T-helper 1 cell treated with Interleukin-12 subunit alpha and Interleukin-12 subunit beta and Interleukin-4 antibody, amounts not matched to agents 30 μg/mL and 1 μg/mL, for 36 hours (primary cell): ENCODE data around the gene MAGI2.

Experiments used
- H3K27ac Mint-ChIP-seq: one replicate; pipeline ENCODE4 v1.8.0; 2021; ENCODE audit warnings: mild to moderate bottlenecking, mixed read lengths
- H3K27me3 Mint-ChIP-seq: one replicate; pipeline ENCODE4 v1.8.0; 2021; ENCODE audit warnings: low read depth, mixed read lengths
- H3K36me3 Mint-ChIP-seq: one replicate; pipeline ENCODE4 v1.8.0; 2021; ENCODE audit warnings: low read depth, mixed read lengths
- H3K4me1 Mint-ChIP-seq: one replicate; pipeline ENCODE4 v1.8.0; 2021; ENCODE audit warnings: low read depth, mixed read lengths
- H3K4me3 Mint-ChIP-seq: one replicate; pipeline ENCODE4 v1.8.0; 2021; ENCODE audit warnings: mild to moderate bottlenecking, moderate library complexity, mixed read lengths
- H3K9me3 Mint-ChIP-seq: one replicate; pipeline ENCODE4 v1.8.0; 2021; ENCODE audit warnings: mixed read lengths

MAGI2 gene

DNA sequence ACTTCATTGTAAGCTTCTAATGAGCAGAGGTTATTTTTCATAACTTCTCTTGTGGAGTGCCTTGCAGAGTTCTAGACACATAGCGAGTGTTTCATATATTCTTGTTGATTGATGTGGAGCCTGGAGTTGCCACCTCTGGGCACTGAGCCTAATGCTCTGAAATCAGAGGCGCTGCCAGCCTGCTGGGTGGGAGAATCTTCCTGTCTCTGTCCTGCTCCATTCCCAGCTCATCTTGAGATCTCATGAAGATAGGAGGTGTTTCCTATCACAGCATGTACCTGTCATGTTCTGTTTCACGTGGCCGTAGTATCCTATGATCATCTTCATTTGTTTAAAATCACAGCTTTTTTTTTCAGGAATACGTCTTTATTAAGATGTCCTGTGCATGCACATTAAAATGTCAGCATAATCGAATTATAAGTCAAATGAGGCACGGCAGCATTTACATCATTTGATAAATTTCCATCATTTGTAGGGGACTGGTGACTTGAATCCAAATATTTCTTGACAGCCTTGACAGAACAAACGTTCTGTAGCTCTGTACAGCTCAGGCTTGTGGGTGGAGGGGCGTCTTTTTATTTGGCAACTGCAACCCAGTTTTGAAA, 1261.9 kb downstream of the MAGI2 start:
- H3K4me1 Mint-ChIP-seq, result no peaks in the 10 kb centered on the region

DNA sequence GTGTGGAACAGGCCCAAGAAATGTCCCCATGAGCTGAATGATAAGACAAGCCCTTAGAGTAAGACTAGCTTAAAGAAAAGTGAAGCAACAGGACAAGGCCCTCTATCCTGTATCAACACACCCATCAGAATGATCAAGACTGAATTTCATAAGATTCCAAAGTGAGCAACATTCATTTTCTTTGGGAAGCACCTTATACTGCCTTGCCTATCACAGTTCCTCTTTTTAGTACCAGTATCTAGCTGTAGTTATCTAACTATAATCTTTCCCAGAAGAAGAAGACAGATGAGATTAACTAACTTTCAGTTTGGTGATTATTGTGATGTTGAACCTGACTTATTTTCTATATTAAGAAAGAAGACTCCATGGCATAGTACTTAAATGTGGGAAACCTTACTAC, 1263.7 kb downstream of the MAGI2 start:
- Mint-ChIP-seq H3K36me3 (no peaks in the 10 kb centered on the region), H3K4me3 (no peak overlapping the region), H3K27me3 (no peaks in the 10 kb centered on the region), H3K4me1 (no peaks in the 10 kb centered on the region), H3K27ac (no peak overlapping the region), H3K9me3 (no peaks in the 10 kb centered on the region)

More for the DNA sequence above, 1261.9 kb downstream of the MAGI2 start:
- Mint-ChIP-seq H3K27me3 (no peaks in the 10 kb centered on the region), H3K36me3 (no peaks in the 10 kb centered on the region), H3K27ac (no peak overlapping the region), H3K9me3 (no peaks in the 10 kb centered on the region), H3K4me3 (no peak overlapping the region)

DNA sequence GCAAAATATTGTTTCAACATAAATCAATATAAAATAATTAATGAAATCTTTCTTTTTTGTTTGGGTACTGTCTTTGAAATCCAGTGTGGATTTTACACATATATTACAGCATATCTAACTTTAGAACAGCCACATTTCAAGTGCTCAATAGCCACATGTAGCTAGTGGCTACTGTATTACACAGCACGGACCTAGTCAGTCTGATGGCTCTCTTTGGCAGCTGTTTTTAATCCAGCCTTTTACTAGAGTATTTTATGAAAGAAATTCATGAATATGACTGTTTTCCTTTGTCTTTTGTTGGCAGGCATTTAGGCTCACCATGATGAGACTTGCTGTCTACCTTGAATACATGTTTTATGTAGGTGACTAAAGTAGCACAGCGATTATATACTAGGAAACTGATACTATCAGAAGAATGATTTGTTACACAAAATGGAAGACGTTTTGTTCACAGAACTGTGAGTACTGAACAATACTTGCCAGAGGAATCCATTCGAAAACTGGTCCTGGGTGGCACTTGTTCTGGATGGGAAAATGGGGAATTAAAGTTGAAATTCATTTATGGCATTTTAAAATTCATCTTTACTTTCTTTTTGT, 1268.2 kb downstream of the MAGI2 start:
- H3K36me3 Mint-ChIP-seq, result no peaks in the 10 kb centered on the region
- H3K4me3 Mint-ChIP-seq, result no peak overlapping the region
- no peak overlapping the region for H3K27ac Mint-ChIP-seq
- H3K9me3 Mint-ChIP-seq, result no peaks in the 10 kb centered on the region
- no peaks in the 10 kb centered on the region for H3K4me1 Mint-ChIP-seq
- no peaks in the 10 kb centered on the region for H3K27me3 Mint-ChIP-seq

DNA sequence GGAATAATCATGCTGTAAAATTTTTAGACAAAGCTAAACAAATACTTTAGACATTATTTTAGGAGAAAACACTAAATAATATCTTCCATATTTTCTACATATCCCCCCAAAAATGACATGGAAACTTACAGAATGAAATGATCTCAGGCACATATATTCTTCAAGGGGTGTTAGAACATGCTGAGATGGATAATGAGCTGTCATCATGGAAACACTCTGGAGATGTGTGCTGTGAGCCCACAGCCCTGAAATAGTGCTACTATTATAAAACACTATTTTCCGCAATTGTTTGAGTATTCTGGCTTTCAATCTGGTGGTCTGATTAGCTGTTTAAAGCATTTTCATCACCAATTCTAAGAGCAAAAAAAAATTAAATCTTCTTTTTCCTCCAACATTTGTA, 1269.2 kb downstream of the MAGI2 start:
- no peaks in the 10 kb centered on the region for H3K4me1 Mint-ChIP-seq
- H3K27me3 Mint-ChIP-seq, result no peaks in the 10 kb centered on the region
- H3K36me3 Mint-ChIP-seq, result no peaks in the 10 kb centered on the region
- H3K27ac Mint-ChIP-seq, result no peak overlapping the region
- no peaks in the 10 kb centered on the region for H3K9me3 Mint-ChIP-seq
- no peak overlapping the region for H3K4me3 Mint-ChIP-seq

GRCh38 chr7:78179827-78180477, 1273.5 kb downstream of the MAGI2 start:
- no peaks in the 10 kb centered on the region for H3K4me1 Mint-ChIP-seq
- H3K4me3 Mint-ChIP-seq, result no peak overlapping the region
- no peaks in the 10 kb centered on the region for H3K27me3 Mint-ChIP-seq
- H3K9me3 Mint-ChIP-seq, result no peaks in the 10 kb centered on the region
- H3K36me3 Mint-ChIP-seq, result no peaks in the 10 kb centered on the region
- H3K27ac Mint-ChIP-seq, result no peak overlapping the region

- Mint-ChIP-seq H3K9me3 (no peaks in the 10 kb centered on the region), H3K27ac (no peak overlapping the region), H3K4me1 (no peaks in the 10 kb centered on the region), H3K27me3 (no peaks in the 10 kb centered on the region), H3K36me3 (no peaks in the 10 kb centered on the region), H3K4me3 (no peak overlapping the region)
Measured at GRCh38 chr7:78179211-78179610, 1274.3 kb downstream of the MAGI2 start.

GRCh38 chr7:78178319-78178718, 1275.1 kb downstream of the MAGI2 start:
- no peak overlapping the region for H3K27ac Mint-ChIP-seq
- H3K9me3 Mint-ChIP-seq, result no peaks in the 10 kb centered on the region
- no peaks in the 10 kb centered on the region for H3K27me3 Mint-ChIP-seq
- no peaks in the 10 kb centered on the region for H3K4me1 Mint-ChIP-seq
- H3K36me3 Mint-ChIP-seq, result no peaks in the 10 kb centered on the region
- H3K4me3 Mint-ChIP-seq, result no peak overlapping the region

DNA sequence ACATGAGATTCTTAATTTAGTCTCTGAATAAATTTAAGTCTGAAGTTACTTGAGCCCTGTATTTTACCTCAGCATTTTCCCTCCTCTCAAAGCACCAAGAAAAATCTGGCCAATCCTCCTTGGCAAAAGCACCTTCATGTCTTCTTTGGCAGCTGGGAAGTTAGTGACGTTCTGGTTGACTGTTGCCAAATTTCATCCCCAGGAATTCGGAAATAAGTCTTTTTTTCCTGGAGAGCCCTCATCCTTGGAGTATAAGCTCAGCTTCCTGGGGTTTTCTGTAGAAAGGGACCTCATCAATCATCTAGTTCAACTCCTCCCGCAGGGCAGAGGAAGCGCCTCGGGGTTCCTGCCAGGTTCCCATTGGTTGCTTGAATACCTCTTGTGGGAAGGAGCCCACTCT, 1277.3 kb downstream of the MAGI2 start:
- Mint-ChIP-seq H3K4me3 (no peak overlapping the region), H3K36me3 (no peaks in the 10 kb centered on the region), H3K27me3 (no peaks in the 10 kb centered on the region), H3K27ac (no peak overlapping the region), H3K9me3 (no peaks in the 10 kb centered on the region), H3K4me1 (no peaks in the 10 kb centered on the region)

DNA sequence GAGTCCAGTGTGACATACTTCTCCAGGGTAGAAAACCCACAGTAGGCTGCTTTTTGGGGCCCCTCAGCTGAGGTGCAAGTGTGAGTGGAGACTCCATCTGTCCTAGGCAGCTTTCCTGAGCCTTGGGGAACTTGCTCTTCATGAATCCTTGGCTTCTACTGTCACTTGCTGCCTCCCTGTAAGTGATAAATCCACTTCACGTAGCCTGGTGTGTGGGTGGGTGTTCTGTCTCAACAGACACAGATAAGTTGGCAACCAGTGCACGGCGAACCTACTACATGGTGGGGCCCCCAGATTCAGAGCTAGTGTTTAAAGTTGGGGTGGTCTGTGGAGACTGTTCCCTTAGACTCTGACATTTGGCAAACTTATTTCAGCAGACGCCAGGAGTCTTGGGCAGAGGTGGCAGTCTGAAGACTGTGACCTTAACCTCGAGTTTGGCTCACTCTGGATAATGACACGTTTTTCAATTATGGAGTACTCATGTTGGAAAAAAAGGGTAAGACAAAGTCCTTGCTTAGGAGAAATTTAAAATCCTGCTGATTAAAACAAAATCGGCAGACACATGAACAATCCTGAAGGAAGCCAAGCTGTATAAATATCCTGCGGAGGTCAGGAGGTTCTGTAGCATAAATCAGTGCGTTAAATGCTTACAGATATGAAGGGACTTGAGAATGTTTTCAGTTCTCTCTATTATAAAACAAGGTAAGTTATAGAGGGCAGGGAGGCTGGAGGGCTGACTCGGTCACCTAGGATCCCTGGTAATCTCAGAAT, 1278.0 kb downstream of the MAGI2 start:
- Mint-ChIP-seq H3K27me3 (no peaks in the 10 kb centered on the region), H3K9me3 (no peaks in the 10 kb centered on the region), H3K4me1 (no peaks in the 10 kb centered on the region), H3K4me3 (no peak overlapping the region), H3K36me3 (no peaks in the 10 kb centered on the region), H3K27ac (no peak overlapping the region)

DNA sequence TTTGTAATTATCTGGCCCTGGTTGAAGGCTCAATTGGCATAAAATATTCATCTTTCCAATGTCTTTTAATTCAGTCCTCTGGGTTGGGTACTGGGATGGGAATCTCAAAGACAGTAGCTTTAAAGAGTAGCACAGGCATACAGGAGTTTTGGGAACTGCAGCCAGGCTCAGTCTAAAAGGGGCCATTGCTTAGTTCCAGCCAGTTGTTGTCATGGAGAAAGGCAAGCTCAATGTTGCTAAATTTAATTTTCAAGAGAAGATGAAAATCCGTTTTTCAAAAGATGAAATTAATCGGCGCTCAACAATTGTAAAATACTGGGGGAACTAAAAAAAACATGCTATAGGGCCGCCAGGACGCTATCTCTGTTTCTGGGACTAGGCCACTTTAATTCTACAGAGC, 1279.8 kb downstream of the MAGI2 start:
- Mint-ChIP-seq H3K9me3 (no peaks in the 10 kb centered on the region), H3K27me3 (no peaks in the 10 kb centered on the region), H3K4me3 (no peak overlapping the region), H3K36me3 (no peaks in the 10 kb centered on the region), H3K4me1 (no peaks in the 10 kb centered on the region), H3K27ac (no peak overlapping the region)

DNA sequence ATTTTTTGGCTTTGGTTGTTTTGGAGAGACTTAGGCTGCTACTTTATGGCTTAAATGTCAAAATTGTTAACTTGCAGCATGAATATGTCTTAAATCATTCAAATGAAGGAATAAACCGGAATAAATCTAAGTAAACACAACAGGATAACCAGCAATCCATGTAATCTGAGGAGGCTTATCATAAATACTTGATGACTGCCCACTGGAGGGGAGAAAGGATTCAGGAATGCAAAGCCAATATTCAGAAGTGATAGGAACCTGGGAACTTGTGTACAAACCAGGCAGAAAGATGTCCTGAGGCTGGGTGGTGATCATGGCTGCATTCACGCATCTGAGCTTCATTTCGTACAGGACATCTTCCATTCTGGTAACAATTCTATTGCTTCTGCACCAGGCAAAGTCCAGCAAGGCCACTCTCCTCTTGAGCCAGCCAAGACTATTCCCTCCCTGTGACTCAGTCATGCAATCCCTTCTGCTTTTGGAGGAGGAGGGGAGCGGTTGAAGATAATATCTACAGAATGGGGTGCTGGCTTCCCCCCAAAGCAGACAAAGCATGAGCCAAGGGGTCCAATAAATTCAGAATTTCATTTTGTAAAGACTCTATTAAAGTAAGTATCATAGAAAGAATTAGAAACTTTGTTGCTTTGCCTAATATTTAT, 1280.4 kb downstream of the MAGI2 start:
- Mint-ChIP-seq H3K36me3 (no peaks in the 10 kb centered on the region), H3K9me3 (no peaks in the 10 kb centered on the region), H3K4me1 (no peaks in the 10 kb centered on the region), H3K4me3 (no peak overlapping the region), H3K27ac (no peak overlapping the region), H3K27me3 (no peaks in the 10 kb centered on the region)

DNA sequence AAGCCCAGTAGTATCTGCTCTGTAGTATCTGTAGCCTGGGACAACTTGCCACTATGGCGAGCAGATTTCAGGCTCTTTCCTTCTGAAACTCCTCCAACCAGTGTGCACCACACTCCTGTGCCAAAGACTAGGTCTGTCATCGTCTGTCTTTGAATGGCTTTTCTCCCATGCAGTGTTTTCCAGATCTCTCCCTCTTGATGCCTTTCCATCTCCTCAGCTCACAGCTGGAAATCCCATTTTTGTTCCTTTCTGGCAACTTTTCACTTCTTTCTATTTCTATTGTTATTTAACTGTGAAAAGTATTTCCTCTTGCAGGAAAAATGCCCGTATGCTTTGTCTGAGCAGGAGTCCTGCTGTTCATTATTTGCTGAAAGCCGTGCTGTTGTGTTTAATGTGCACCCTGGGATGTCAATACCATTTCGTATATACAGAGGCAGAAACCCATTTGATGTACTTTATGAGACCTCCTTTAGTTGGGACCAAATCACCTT, 1281.2 kb downstream of the MAGI2 start:
- Mint-ChIP-seq H3K27me3 (no peaks in the 10 kb centered on the region), H3K36me3 (no peaks in the 10 kb centered on the region), H3K4me3 (no peak overlapping the region), H3K4me1 (no peaks in the 10 kb centered on the region), H3K9me3 (no peaks in the 10 kb centered on the region), H3K27ac (no peak overlapping the region)

DNA sequence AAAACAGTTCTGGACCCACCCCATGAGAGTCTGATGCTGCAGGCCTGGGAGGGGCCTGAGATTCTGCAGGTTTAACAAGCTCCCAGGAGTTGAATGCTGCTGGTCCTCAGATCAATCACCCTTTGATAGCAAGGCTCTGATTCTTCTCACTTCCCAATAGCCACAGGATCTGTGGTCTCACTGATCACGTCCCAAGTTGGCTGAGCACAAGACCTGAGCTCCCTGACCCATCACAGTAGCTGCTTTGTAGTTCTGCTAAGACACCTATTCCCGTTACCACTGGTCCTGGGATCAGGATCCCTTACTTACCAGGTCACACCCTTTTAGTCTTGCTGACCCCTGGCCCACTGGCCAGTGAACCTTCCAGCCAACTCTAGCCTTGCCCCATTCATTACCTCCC, 1282.1 kb downstream of the MAGI2 start:
- no peak overlapping the region for H3K4me3 Mint-ChIP-seq
- no peaks in the 10 kb centered on the region for H3K4me1 Mint-ChIP-seq
- no peaks in the 10 kb centered on the region for H3K27me3 Mint-ChIP-seq
- no peak overlapping the region for H3K27ac Mint-ChIP-seq
- H3K9me3 Mint-ChIP-seq, result no peaks in the 10 kb centered on the region
- no peaks in the 10 kb centered on the region for H3K36me3 Mint-ChIP-seq

DNA sequence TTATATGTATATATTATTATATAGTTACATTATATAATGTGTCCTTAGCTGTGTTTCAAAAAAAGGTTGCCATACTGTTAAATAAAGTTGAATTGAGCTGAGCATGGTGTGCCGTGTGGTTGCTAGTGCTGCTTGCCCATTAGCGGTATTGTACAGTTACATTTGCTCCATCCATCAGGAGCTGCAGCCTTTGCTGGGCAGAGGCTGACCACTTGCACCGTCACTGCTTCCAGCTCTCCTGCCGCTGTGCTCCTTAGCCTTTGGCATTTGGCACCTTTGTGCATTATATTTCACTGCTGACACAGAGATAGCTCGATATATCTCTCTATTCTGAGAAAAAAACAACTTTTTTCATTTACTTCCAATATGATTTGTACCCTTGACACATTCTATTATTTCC, 1282.7 kb downstream of the MAGI2 start:
- Mint-ChIP-seq H3K27ac (no peak overlapping the region), H3K4me1 (no peaks in the 10 kb centered on the region), H3K27me3 (no peaks in the 10 kb centered on the region), H3K36me3 (no peaks in the 10 kb centered on the region), H3K9me3 (no peaks in the 10 kb centered on the region), H3K4me3 (no peak overlapping the region)
